WERI-Rb-1 (cell line): ENCODE measurements around the gene PPP4C.
A peak's percentile ranks its signal among the peaks of the same experiment; 100 is the strongest.

Experiments
- DNase-seq: peaks from one replicate; pipeline ENCODE4 v3.0.0-alpha.2; 2020
- H3K27ac ChIP-seq: fragments of 250-450 bp; sonication (Bioruptor Pico); 2 replicates; pipeline ENCODE4 v1.5.1; 2020; ENCODE audit warnings: mild to moderate bottlenecking, moderate library complexity
- H3K27me3 ChIP-seq: fragments of 250-450 bp; sonication (Bioruptor Pico); 2 replicates; pipeline ENCODE4 v1.5.1; 2021; ENCODE audit warnings: mild to moderate bottlenecking, low read depth, moderate library complexity; ENCODE audit not compliant: insufficient read depth, severe bottlenecking
- H3K36me3 ChIP-seq: fragments of 250-450 bp; sonication (Bioruptor Pico); 2 replicates; pipeline ENCODE4 v1.5.1; 2020; ENCODE audit warnings: mild to moderate bottlenecking, moderate library complexity
- H3K4me3 ChIP-seq: 2 replicates; pipeline ENCODE4 v1.5.1; 2011; ENCODE audit warnings: low read depth, mild to moderate bottlenecking, control low read depth, low read length
- H3K9me3 ChIP-seq: fragments of 250-450 bp; sonication (Bioruptor Pico); 2 replicates; pipeline ENCODE4 v1.5.1; 2021; ENCODE audit warnings: mild to moderate bottlenecking, moderate library complexity; ENCODE audit not compliant: severe bottlenecking
- CTCF ChIP-seq: IDR thresholded peaks from 2 replicates; pipeline ENCODE4 v1.5.1; 2011; ENCODE audit warnings: low read depth, mild to moderate bottlenecking, control low read depth, inconsistent platforms, low read length

PPP4C gene

GRCh38 chr16:30075503-30076275 lies at the start of gene PPP4C:
PPP4C (plus strand) TSS chr16:30075994; CDS start chr16:30076378, 384 bp downstream.
- peaks cover 67% of the 10 kb centered on the region for H3K36me3 ChIP-seq
- H3K27me3 ChIP-seq = no peaks in the 10 kb centered on the region
- H3K9me3 ChIP-seq = no peaks in the 10 kb centered on the region
- DNase-seq = peak; percentile 86
- peak within 1 kb of the TSS; percentile 60 for H3K27ac ChIP-seq
- peak within 1 kb of the TSS; percentile 81 for H3K4me3 ChIP-seq
- peak; percentile 2; the same call in 1 of the 2 replicates for TF ChIP-seq CTCF

- no peak for TF ChIP-seq CTCF
- no peak overlapping the region for H3K27ac ChIP-seq
- no peak for DNase-seq
- peaks cover 52% of the 10 kb centered on the region for H3K36me3 ChIP-seq
- no peak overlapping the region for H3K4me3 ChIP-seq
- no peaks in the 10 kb centered on the region for H3K27me3 ChIP-seq
- H3K9me3 ChIP-seq = no peaks in the 10 kb centered on the region
These were observed 49.3 kb upstream of the PPP4C start for GRCh38 chr16:30026449-30026848.

GRCh38 chr16:30027588-30028437 lies 48.0 kb upstream of the PPP4C start:
- peak; percentile 99 for DNase-seq
- H3K27me3 ChIP-seq = no peaks in the 10 kb centered on the region
- TF ChIP-seq CTCF = peak; percentile 32; the same call in 1 of the 2 replicates

GRCh38 chr16:30028438-30029076 lies 47.2 kb upstream of the PPP4C start:
- peak overlapping the region; percentile 93 for H3K27ac ChIP-seq
- no peak for DNase-seq
- TF ChIP-seq CTCF = no peak
- H3K9me3 ChIP-seq = no peaks in the 10 kb centered on the region
- H3K27me3 ChIP-seq = no peaks in the 10 kb centered on the region
- H3K36me3 ChIP-seq = peaks cover 49% of the 10 kb centered on the region
- H3K4me3 ChIP-seq = peak overlapping the region; percentile 93

More at GRCh38 chr16:30027588-30028437, 48.0 kb upstream of the PPP4C start:
- Histone ChIP-seq H3K27ac (peak overlapping the region; percentile 93), H3K9me3 (no peaks in the 10 kb centered on the region), H3K4me3 (peak overlapping the region; percentile 30), H3K36me3 (peaks cover 52% of the 10 kb centered on the region)

- DNase-seq = no peak
- TF ChIP-seq CTCF = no peak
- peaks cover 37% of the 10 kb centered on the region for H3K36me3 ChIP-seq
- H3K9me3 ChIP-seq = no peaks in the 10 kb centered on the region
- H3K27me3 ChIP-seq = no peaks in the 10 kb centered on the region
- H3K4me3 ChIP-seq = peak overlapping the region; percentile 93
- H3K27ac ChIP-seq = peak overlapping the region; percentile 93
These were observed 45.6 kb upstream of the PPP4C start for GRCh38 chr16:30030011-30030685.
